Measurements from ENCODE around the gene ARFGAP2. TPM values are rescaled to one million over a fixed set of nuclear protein-coding genes. Genes with fewer than 3 reads are reported as not detected.
"Not testable (repeated sequence)": the region's sequence is repeated elsewhere in the genome, so short reads cannot be mapped to it uniquely, and the experiment has no call there.

ARFGAP2 gene
- total and polyA plus RNA-seq, 9 of the 15 experiments (the other 6 are each of a cell fraction or from before 2014, with no cell fraction given), result 29.1 to 140 (median 90.1) TPM

DNA sequence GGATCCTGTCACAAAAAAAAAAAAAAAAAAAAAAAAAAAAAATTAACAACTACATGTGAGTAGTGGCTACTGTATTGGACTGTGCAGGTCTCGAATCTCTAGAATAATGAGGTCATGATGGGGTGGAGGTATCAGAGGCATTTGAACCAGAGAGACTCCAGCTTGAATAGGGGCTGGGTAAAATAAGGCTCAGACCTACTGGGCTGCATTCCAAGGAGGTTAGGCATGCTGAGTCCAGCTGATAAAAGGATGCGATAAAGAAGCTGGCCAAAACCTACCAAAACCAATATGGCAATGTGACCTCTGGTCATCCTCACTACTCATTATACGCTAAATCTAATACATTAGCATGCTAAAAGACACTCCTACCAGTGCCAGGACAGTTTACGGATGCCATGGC is 15.4 kb upstream of the ARFGAP2 start:
- Histone ChIP-seq H3K4me1 (replicated peaks in 1 of 2; ENCODE audit: control insufficient read depth in 2 of 2, insufficient read depth in 2 of 2, low read length in 2 of 2) (peaks cover under 1 to 7% of the 10 kb centered on the region in 2 experiments; a peak in 3 of 5 replicates), H3K4me2 (ENCODE audit: insufficient read depth, low read length) (no peak overlapping the region), H3K4me3 (no peak overlapping the region), H3K9me3 (replicated peaks; ENCODE audit: control insufficient read depth, insufficient read depth, low read depth, low read length) (no peaks in the 10 kb centered on the region), H3K79me2 (ENCODE audit: control insufficient read depth, insufficient read depth, low read length) (no peaks in the 10 kb centered on the region), H4K20me1 (replicated peaks; ENCODE audit: control insufficient read depth, insufficient read depth, low read length) (no peaks in the 10 kb centered on the region), H3K27me3 (ENCODE audit: control insufficient read depth in 2 of 2, insufficient read depth in 2 of 2, low read length in 2 of 2) (peaks cover 2 to 7% of the 10 kb centered on the region in 2 experiments; a peak in 2 of 5 replicates), H3K9me1 (ENCODE audit: control insufficient read depth, insufficient read depth, low read length) (no peaks in the 10 kb centered on the region), H3K27ac (ENCODE audit: extremely low read depth, low read depth, low read length) (no peak overlapping the region), H3K9ac (ENCODE audit: insufficient read depth in 1 of 2, low read depth in 2 of 2, low read length in 2 of 2) (no peak overlapping the region), H3K36me3 (ENCODE audit: control insufficient read depth, insufficient read depth, low read length) (no peaks in the 10 kb centered on the region), H2AFZ (ENCODE audit: low read depth, low read length) (no peak overlapping the region)
- FAIRE-seq, result peak; percentile 19
- ChIA-PET POLR2A (interaction anchor here (0.6 to 1.0 kb wide), 2 partner anchors 12 to 683 kb away, joined by 3 read pairs; no protein-coding TSS in a partner anchor), CTCF (ENCODE audit: low intra/inter-chr PET ratio) (no interaction called here)
- no peak for ATAC-seq
- TF ChIP-seq, protein P1, sequence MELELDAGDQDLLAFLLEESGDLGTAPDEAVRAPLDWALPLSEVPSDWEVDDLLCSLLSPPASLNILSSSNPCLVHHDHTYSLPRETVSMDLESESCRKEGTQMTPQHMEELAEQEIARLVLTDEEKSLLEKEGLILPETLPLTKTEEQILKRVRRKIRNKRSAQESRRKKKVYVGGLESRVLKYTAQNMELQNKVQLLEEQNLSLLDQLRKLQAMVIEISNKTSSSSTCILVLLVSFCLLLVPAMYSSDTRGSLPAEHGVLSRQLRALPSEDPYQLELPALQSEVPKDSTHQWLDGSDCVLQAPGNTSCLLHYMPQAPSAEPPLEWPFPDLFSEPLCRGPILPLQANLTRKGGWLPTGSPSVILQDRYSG (tag; conservative IDR thresholded peaks at IDR 0.05; ENCODE audit: low read depth), result no peak
- TF ChIP-seq TEAD4 (IDR thresholded peaks at IDR 0.05; ENCODE audit: low read length) (0 out of 2 replicates have a peak, but pooled peaks have one; percentile 40), TEAD4 (CRISPR knock-in tag; IDR thresholded peaks at IDR 0.05; ENCODE audit: borderline replicate concordance) (no peak), ARID1B (IDR thresholded peaks at IDR 0.05) (no peak), ADNP (tag; IDR thresholded peaks at IDR 0.05) (no peak), MCM5 (IDR thresholded peaks at IDR 0.05; ENCODE audit: low read depth) (no peak), NFIC (IDR thresholded peaks at IDR 0.05) (peak; percentile 43; the same call in 1 of the 2 replicates), ZNF436 (CRISPR knock-in tag; IDR thresholded peaks at IDR 0.05) (no peak), POLR2AphosphoS2 (IDR thresholded peaks at IDR 0.05; ENCODE audit: low read length) (no peak), TEAD1 (CRISPR knock-in tag; IDR thresholded peaks at IDR 0.05) (0 out of 4 replicates have a peak, but pooled peaks of 1 of the 2 experiments have one; percentile 26)
- BruUV-seq (replicated peaks), result no TSS peak
- intact Hi-C loops (cut with micrococcal nuclease), result no loop called here
- in situ Hi-C loops (cut with MboI), result no loop called here
- WGBS (ENCODE audit: insufficient coverage, low coverage, missing lambda C conversion rate), result 30% methylated on average over 4 of the region's 4 CpGs
- DNase-seq (ENCODE audit: extremely low read depth in 1 of 4, low spot score in 3 of 4), result peak in 1 of 4 experiments; percentile 29

GRCh38 chr11:47191137-47191536 is 14.5 kb upstream of the ARFGAP2 start:
- H3K27me3 ChIP-seq (ENCODE audit: control insufficient read depth in 2 of 2, insufficient read depth in 2 of 2, low read length in 2 of 2); H3K4me2 ChIP-seq (ENCODE audit: insufficient read depth, low read length); H3K9ac ChIP-seq (ENCODE audit: insufficient read depth in 1 of 2, low read depth in 2 of 2, low read length in 2 of 2); H3K27ac ChIP-seq (ENCODE audit: extremely low read depth, low read depth, low read length); H3K79me2 ChIP-seq (ENCODE audit: control insufficient read depth, insufficient read depth, low read length); H4K20me1 ChIP-seq (replicated peaks; ENCODE audit: control insufficient read depth, insufficient read depth, low read length); H2AFZ ChIP-seq (ENCODE audit: low read depth, low read length); ATAC-seq; H3K9me1 ChIP-seq (ENCODE audit: control insufficient read depth, insufficient read depth, low read length); FAIRE-seq; H3K4me3 ChIP-seq; intact Hi-C loops (cut with micrococcal nuclease); DNase-seq (ENCODE audit: extremely low read depth in 1 of 4, low spot score in 3 of 4); BruUV-seq (replicated peaks); CTCF ChIA-PET (ENCODE audit: low intra/inter-chr PET ratio); H3K9me3 ChIP-seq (replicated peaks; ENCODE audit: control insufficient read depth, insufficient read depth, low read depth, low read length); POLR2A ChIA-PET; in situ Hi-C loops (cut with MboI); H3K36me3 ChIP-seq (ENCODE audit: control insufficient read depth, insufficient read depth, low read length): not testable (repeated sequence)
- WGBS (ENCODE audit: insufficient coverage, low coverage, missing lambda C conversion rate), result 56% methylated on average over 10 of the region's 10 CpGs
- peaks cover 7 to 17% of the 10 kb centered on the region in 2 experiments for H3K4me1 ChIP-seq (replicated peaks in 1 of 2; ENCODE audit: control insufficient read depth in 2 of 2, insufficient read depth in 2 of 2, low read length in 2 of 2)
